ENCODE results near the gene DCP2.

DNA sequence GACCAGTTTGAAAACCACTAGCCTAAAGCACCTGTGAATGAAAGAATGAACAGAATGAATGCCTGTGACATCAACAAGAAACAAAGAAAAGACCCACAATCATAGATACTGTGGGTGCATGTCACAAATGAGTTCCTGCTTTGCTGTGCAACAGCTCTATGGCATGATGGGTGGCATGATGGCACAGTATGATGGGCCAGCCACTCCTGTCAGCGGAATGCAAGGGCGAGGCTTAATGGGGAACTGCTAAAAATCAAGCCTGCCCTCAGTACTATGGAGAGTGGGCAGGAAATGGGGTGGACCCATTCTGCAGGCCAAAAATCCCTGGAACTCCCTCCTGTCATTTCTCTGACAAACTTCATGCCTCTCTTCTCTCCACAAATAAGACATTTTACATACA is 89.0 kb downstream of the DCP2 start:
- TF ChIP-seq CTCF (IDR thresholded peaks at IDR 0.05; ENCODE audit: low read depth, low read length, poor library complexity, severe bottlenecking) (no peak), EZH2phosphoT487 (IDR thresholded peaks at IDR 0.05; ENCODE audit: borderline replicate concordance, low read length) (no peak)
